Metanephros (tissue), 2 donors: ENCODE results near the gene ZNF133. TPM values are rescaled to one million over a fixed set of nuclear protein-coding genes. Genes with fewer than 3 reads are reported as not detected.

ENCODE experiments used
- small RNA-seq: library from RNA; depleted of rRNA; stranded (forward); fragments of <200 nt; gene quantifications from one replicate; pipeline ENCODE3, GENCODE V24; 2014; ENCODE audit warnings: low replicate concordance
- total RNA-seq: library from RNA; depleted of rRNA; stranded (reverse); fragments of >200 nt; gene quantifications from one replicate; pipeline ENCODE4 v1.2.3, GENCODE V29; 2014

Gene ZNF133
- total RNA-seq: 27.5 TPM

GRCh38 chr20:18287915-18288748 is at the start of gene ZNF133:
Gene ZNF133, plus strand, starts transcription at chr20:18288527. Its CDS starts 17,160 bp downstream, at chr20:18305687.

Small RNA genes within 50 kb of the gene (small RNA-seq; reads per million reads assigned to genes)
- not detected for gene RN7SL14P
- 0.14 reads per million for gene RNU2-56P

Other genes starting within 250 kb of the ZNF133 start
- gene OVOL2, start 230.6 kb upstream of the ZNF133 start, total RNA-seq: 1.7 TPM
- gene KAT14, start 150.7 kb upstream of the ZNF133 start, total RNA-seq: 12.4 TPM
- 11.3 TPM for gene PET117, start 150.7 kb upstream of the ZNF133 start, total RNA-seq
- 5.4 TPM for gene DZANK1, start 178.5 kb downstream of the ZNF133 start, total RNA-seq
- gene POLR3F, start 178.9 kb downstream of the ZNF133 start, total RNA-seq: 22.1 TPM
- gene RBBP9, start 208.7 kb downstream of the ZNF133 start, total RNA-seq: 21.1 TPM
- 58.0 TPM for gene SEC23B, start 219.4 kb downstream of the ZNF133 start, total RNA-seq